ENCODE results near the gene DAPK1. TPM values are rescaled to one million over a fixed set of nuclear protein-coding genes. Genes with fewer than 3 reads are reported as not detected.
A peak's percentile ranks its signal among the peaks of the same experiment; 100 is the strongest.

Gene DAPK1
- total RNA-seq, 1 donor, result 8.6 TPM

DNA sequence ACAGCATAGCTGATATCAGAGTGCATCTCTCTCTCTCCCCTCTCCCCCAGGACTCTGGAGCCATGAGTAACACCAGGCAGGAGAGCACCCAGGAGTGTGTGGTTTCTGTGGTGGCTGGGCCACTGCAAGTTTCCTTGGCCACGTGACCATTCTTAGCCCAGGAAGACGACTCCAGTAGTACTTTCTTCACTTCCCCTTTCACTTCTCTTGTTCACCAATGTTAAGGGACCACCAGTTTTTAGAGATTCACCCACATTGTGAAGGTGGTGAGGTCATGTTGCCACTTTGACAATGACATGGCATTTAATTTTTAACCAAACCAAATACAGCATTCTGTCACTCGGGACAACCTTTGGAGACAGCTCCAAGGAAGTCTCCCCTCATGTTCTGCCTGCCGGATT is 17.9 kb upstream of the DAPK1 start:
- no peak overlapping the region for H3K4me3 ChIP-seq (ENCODE audit: low read depth, low read length)
- TF ChIP-seq CTCF (IDR thresholded peaks at IDR 0.05; ENCODE audit: insufficient read depth, low read depth, low read length), result no peak
- DNase-seq (ENCODE audit: low read depth), result peak; percentile 61

DNA sequence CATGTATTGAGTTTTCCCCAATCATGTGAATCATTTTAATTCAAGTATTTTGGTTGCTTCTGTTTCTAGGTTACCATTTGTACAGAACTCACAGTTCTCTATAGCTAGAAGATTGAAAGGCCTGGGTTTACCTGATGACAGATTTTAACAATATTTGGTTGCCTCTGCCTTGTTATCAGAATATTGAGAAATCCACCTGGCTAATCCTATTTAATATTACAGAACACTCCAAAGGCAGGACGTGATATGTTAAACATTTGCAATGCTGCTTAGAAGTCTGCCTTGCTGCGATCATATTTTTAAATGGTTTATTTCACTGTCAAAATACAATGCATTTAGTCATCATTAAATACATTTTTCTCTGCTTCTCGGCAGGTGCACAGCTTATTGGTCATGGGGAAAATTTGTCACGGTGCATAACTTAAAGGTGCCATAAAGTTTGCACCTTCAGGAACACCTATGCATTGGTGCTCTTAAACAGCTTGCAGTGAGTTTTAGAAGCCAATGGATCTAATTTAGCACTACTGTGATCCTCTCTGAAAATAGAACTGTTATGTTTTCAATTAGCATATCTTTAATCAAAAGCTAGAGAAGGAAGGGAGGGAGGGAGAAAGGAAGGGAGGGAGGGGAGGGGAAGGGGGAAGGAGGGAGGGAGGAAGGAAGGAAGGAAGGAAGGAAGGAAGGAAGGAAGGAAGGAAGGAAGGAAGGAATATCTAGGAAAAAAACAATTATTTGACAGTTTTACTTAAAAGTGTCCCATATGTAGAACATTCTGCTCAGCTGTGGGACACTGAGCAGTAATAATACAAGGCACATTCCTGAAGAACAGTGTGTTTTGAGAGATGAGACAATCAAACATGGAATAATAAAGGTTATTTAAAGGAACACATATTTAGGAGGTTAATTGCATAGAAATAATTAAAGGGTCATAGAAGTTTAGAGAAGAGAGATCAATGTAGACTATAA is 15.5 kb upstream of the DAPK1 start:
- no peak for TF ChIP-seq CTCF (IDR thresholded peaks at IDR 0.05; ENCODE audit: insufficient read depth, low read depth, low read length)
- no peak for DNase-seq (ENCODE audit: low read depth)

GRCh38 chr9:87490225-87490624 is 7.4 kb upstream of the DAPK1 start:
- DNase-seq (ENCODE audit: low read depth), result no peak
- TF ChIP-seq CTCF (IDR thresholded peaks at IDR 0.05; ENCODE audit: insufficient read depth, low read depth, low read length), result no peak
- no peak overlapping the region for H3K4me3 ChIP-seq (ENCODE audit: low read depth, low read length)

More for the DNA sequence above, 15.5 kb upstream of the DAPK1 start:
- H3K4me3 ChIP-seq (ENCODE audit: low read depth, low read length), result no peak overlapping the region

DNA sequence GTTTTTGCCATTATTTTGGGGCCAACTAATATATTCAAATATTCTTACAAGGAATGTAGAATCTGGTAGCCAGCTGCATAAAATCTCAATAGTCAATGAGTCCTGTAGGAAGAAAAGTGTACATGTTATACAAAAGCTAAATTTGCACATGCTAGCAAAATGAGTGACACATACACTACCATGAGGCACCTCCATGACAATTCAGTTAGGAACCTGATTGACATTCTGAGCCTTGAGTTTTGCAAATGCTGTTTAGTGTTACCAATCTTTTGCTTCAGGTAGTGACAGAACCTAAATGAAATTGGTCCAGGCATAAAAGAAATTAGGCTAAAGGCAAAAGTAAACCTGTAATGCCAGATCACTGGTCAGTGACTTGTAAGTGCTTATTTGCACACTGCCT is 6.8 kb upstream of the DAPK1 start:
- no peak overlapping the region for H3K4me3 ChIP-seq (ENCODE audit: low read depth, low read length)
- TF ChIP-seq CTCF (IDR thresholded peaks at IDR 0.05; ENCODE audit: insufficient read depth, low read depth, low read length), result no peak
- no peak for DNase-seq (ENCODE audit: low read depth)

DNA sequence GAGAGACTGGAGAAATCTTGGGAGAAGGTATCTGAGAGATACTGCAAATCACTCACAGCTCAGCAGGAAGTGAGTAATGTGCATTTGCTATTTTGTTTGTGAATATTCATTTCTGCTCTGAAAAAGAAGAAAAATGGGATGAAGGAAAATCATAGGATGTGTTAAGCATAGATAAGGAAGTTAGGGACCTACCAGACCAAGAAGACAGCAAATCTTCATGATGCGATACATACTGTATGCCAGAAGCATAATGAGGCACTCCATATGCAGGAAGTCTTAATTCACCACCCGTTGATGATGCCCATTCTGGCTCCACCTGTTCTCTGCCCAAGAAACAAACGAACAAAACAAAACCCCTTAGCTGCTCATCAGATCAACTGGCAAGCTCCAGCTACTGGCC is 6.1 kb upstream of the DAPK1 start:
- TF ChIP-seq CTCF (IDR thresholded peaks at IDR 0.05; ENCODE audit: insufficient read depth, low read depth, low read length), result no peak
- H3K4me3 ChIP-seq (ENCODE audit: low read depth, low read length), result no peak overlapping the region
- no peak for DNase-seq (ENCODE audit: low read depth)

- no peak for TF ChIP-seq CTCF (IDR thresholded peaks at IDR 0.05; ENCODE audit: insufficient read depth, low read depth, low read length)
- H3K4me3 ChIP-seq (ENCODE audit: low read depth, low read length), result no peak overlapping the region
- DNase-seq (ENCODE audit: low read depth), result no peak
These were observed 5.0 kb upstream of the DAPK1 start for GRCh38 chr9:87492642-87493041.
